GM21390 (cell line): ENCODE measurements around the gene GALNT2.

Source experiments
- ATAC-seq: cut with Tn5 transposase; IDR thresholded peaks from one replicate; pipeline ENCODE4 v1.9.1; 2021; ENCODE audit not compliant: unreplicated experiment

The GALNT2 gene

DNA sequence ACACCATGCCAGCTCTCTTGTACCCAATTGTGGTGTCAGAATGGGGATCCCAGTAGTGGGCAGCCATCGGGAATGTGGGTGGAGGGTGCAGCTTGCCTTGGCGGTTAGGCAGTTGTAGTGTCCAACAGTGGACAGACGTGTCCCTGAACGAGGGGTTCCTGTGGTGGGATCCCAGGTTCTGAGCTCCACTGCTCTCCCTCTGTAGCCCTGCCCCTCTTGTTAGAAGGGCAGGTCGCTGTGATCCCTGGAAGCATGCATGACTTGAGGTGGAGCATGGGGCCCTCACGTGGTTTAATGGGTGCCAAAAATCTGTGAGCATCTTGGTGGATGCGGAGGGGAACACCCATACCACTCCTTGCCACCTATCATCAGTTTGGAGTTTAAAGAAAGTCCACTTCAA lies 4.3 kb downstream of the GALNT2 start:
- ATAC-seq: no peak

DNA sequence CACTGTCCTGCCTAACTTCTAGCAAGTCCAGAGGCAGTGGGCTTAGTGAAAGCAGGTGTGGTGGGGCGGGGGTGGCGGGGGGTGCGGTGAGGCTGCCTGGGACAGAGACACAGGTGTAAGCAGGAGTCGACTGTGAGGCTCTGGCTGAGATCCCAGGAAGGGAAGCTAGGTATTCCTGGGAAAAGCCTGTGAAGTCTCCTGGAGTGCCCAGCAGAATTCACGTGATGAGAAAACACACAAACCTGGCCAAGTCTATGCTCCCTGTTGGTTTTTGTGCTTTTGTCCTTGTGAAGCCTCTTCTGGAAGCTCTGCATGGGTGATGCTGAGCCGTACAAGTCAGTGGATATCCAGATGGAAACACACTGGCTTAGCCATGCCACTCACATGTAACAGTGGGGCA lies 5.3 kb downstream of the GALNT2 start:
- no peak for ATAC-seq

DNA sequence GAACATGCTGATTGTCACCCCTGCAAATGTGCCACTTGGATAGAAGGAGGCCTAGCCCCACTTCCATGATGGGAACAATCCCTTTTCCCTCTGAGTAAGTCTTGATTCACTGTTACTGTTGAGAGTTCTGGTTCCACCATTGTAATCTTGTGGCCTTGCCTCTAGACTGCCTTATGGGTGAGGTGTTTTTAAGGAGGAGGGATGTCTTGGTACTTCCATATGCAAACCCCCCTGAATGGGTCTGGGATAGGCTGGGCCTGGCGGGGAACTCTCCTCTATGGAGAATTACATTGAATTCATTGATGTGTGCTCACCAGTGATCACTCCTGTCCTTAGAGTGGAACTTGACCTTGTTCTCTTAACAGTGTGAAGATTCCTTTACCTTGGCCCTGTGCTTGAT lies 5.8 kb downstream of the GALNT2 start:
- ATAC-seq: no peak

DNA sequence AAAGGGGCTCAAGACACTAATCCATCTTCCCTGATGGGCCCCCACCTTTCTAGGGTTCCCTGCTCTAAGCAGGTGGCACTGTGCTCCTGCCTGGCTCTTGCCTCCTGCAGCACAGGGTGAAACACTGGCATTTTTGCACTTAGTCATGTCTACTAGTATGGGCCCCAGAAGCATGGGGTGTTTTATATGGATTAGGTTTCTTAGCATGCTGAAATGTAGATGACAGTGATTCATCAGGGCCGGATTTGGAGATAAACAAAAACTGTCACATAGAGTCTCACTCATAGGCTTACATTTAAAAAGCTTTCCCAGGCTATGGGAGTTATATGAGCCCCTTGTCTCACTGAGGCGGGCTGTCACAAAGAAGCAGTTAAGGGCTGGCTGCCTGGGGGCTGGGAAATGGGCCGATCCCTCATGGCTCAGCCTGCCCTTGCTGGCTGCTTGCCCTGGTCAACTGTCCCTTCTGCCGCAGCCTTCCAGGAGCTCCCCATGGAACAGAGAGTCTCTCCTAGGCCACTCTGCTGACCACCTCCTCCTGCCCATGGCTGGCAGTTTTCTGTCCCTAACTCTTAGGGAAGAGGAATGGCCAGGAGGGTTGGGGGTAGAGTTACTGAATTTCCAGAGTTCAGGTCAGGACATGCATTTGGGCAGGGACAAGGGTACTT lies 6.5 kb downstream of the GALNT2 start:
- no peak for ATAC-seq

DNA sequence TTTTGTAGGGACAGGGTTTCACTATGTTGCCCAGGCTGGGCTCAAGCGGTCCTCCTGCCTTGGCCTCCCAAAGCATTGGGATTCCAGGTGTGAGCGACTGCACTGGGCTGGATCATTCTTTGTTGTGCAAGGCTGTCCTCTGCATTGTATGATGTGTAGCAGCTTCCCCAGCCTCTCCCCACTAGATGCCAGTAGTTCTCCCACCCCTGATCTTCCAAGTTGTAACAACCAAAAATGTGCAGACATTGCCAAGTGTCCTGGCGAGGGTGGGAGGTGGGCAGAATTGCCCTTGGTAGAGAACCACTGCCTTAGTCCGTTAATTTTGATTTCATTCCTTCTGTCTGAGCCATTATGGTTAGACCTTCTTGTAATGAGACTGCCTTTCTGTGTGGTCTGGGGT lies 7.2 kb downstream of the GALNT2 start:
- no peak for ATAC-seq

DNA sequence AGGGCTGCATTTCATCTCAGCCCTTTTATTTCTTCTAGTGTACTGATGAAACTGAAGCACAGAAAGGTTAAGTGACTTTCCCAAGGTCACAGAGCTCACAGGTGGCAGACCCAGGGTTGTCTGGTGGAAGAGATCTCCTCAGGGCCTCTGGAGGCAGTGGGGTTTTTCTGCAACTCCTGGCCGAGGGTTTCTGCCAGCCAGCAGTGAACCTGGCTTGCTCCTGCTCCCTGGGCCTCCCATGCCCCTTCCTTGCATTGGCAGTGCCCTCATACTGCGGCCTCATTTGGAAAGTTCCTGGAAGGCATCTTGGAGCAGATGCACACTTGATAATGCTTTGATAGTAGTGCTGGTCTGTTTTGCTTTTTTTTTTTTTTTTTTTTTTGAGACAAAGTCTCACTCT lies 7.7 kb downstream of the GALNT2 start:
- ATAC-seq: no peak

DNA sequence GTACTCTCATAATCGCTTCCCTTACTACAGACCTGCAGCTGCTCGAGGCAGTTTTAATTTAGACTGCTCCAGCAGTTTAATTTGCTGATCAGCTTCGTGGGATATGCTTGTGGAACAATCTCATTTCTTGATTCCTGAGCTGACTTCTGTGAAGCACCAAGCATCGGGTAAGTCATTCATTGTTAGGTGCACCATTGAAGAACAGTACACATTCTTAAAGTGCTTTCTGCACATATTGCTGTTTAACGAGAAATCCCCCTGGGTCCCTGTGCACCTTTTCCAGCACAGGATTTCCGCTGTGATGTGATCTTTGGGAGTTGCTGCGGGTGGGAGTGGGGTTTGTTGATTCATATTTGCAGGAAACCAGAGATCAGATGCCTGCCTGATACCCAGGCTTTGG lies 9.1 kb downstream of the GALNT2 start:
- no peak for ATAC-seq

DNA sequence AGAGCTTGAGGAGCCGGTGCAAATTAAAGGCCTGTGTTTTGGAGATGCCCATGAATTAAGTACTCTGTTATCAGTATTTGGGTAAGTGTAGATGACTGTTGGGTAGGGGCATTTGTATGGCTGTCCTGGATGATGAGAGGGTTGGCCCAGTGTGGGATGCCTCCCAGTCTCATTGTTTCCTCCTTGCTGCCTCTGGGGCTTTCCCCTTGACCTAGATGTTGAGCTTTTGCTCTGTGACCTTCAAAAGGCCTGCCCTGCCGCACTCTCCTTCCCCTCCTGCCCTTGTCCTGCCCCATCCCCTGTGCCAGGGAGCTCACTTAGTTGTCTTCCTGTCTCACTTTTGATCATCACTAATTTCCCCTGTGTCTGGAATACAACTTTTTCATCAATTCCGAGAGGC lies 10.0 kb downstream of the GALNT2 start:
- no peak for ATAC-seq

DNA sequence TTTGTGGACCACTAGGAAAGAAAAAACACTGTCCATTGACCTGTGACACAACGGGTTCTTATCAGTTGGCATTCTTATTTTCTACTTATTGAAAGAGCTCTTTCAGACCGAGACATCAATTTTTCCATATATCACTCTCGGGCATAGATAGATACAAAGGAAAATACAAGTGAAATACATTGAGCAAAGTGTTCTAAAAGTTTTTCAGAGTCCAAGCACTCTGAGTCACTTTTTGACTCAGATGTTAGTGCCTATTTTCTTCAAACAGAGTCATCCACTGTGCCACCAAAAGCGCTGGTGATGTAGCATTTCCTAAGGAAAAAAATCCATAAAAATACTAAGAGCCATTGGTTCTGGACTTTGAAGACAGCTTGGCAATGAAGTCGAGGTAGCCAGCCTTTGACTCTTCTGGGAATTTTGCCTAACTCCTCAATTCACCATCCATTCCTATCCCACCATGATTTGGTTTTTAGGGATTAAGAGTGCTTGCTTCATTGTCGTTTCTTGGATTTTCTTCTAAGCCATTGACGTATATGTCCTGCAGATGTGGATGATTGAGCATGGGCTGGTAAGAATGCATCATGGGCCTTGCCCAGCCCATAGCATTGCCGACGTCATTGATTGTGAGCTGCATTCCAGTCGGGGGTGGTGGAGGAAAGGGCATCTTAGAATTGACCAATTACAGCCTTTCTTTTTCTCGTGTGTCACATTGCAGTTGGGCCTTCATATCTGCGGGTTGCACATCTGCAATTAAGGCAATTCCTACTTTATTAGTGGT lies 10.6 kb downstream of the GALNT2 start:
- no peak for ATAC-seq

DNA sequence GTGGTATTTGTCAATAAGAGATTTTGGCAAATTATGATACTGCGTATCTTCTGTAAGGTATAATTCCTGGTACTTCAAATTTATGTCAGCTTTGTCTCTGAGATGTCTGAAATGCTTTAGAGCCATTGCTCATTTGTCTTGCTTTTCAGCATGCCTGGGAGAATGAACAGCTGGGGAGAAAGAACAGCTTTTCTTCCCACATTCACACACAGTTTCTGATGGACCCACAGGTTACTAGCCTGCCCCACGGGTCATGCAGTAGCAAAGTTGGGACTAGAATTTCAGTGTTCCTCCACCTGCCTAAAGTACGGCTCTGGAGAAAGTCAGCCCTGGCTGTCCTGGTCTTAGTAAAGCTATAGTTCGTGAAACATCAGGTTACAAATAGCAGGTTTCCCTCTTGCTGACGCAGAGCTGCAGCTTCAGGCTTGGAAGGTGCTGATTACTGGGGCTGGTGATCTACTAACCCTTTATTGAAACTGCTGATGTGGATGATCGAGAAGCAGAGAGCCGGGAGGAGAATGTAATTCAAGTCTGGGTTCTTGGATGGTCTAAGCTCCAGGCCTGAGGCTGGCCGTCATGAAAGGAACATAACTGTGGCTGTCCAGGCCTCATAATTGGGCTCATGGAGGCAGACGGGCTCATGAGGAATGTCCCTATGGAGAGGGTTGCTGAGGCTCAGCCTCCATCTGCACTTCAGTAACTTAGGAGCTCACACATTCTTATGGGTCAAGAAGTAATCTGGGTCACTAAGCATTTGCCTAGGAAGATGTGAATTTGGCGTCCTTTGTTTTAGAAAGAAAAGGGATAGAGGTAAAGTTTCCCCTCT lies 12.4 kb downstream of the GALNT2 start:
- ATAC-seq: no peak

DNA sequence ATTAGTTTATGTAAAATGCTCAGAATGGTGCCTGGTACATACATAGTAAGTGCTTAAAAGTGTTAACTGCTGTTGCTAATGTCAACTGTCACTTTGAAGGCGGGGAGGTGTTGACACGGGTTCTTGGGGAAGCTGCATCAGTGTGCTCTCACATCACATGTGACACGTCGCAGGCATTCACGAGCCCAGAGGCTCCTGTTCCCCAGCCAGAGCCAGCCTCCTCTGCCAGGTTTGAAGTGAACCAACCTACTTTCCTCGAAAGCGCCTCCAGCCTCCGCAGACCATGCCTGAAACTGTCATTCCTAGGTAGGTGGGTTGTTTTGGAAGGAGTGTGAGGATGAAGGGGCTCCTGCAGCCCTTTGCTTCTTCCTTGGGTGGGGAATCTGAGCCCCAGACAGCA lies 13.8 kb downstream of the GALNT2 start:
- ATAC-seq: no peak

DNA sequence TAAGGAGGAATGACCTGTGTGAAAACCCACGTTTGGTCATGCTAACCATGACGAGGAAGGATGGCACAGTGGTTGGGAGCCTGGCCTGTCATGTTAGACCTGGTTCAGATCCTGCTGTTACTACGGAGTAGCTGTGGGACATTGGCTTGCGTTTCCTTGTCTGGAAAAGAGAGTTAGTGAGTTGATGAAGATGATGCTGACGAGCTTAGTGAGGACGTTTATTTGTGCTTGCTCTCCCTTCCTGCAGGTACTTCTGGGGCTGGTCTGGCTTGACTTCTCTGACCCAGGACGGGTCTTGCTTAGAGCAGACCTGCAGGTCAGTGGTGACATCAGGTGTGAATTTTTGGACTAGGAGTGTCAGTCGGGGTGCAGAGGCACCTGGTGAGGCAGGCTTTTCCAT lies 14.7 kb downstream of the GALNT2 start:
- no peak for ATAC-seq

DNA sequence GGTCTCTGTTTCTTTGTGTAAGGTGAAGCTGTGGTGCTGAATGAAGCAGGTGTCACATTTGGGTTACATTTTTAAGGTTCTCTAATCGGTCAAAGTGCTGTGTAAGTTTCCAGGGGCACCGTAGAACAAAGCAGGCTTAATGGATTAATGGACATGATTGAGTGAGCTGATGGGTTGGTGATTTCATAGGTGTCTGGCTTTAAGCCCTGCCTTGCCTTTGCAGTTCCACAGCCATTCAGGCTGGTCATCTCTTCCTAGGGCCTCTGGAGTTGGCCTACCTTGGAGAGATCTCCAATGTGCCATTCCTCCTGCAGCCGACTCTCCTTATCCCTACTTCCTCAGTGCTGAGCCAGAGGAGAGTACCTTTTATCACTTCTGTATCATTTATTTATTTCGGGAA lies 15.2 kb downstream of the GALNT2 start:
- ATAC-seq: no peak

DNA sequence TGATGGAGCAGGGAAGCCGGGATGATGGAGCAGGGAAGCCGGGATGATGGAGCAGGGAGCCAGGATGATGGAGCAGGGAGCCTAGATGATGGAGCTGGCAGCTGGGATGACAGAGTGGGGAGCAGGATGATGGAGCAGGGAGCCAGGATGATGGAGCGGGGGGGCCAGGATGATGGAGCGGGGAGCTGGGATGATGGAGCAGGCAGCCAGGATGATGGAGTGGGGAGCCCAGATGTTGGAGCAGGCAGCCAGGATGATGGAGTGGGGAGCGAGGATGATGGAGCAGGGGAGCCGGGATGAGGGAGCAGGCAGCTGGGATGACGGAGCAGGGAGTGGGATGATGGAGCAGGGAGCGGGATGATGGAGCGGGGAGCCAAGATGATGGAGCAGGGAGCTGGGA lies 16.0 kb downstream of the GALNT2 start:
- ATAC-seq: no peak

DNA sequence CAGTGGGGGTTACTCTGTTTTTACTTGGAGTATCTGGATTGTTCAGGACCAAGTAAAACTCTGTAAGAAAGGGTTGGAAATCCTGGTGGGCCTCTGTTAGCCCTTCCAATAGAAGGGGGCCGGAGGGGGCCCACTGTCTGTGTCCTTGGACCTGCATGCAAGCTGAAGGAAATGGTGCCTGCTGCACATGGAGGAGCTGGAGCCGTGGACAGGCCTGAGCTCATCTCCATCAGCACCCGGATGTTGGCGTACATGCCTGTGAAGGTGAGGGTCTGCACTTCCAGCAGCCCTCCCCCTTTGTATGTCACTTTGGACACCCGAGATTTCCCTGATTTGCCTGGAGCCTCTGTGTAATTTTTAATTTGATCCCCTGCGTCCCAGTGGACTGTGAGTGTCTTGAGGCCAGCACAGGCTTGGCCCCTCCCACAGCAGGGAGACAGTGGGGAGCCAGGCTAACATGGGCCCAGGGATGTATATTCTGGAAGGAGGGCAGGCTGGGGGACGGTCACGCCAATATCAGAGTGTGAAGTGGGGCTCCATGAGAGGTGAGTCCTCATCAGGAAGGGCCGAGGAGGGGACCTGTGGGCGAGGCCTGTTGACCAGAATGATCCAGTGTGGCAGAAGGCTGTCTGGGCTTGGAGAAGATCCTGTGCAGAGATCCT lies 16.8 kb downstream of the GALNT2 start:
- ATAC-seq: no peak

DNA sequence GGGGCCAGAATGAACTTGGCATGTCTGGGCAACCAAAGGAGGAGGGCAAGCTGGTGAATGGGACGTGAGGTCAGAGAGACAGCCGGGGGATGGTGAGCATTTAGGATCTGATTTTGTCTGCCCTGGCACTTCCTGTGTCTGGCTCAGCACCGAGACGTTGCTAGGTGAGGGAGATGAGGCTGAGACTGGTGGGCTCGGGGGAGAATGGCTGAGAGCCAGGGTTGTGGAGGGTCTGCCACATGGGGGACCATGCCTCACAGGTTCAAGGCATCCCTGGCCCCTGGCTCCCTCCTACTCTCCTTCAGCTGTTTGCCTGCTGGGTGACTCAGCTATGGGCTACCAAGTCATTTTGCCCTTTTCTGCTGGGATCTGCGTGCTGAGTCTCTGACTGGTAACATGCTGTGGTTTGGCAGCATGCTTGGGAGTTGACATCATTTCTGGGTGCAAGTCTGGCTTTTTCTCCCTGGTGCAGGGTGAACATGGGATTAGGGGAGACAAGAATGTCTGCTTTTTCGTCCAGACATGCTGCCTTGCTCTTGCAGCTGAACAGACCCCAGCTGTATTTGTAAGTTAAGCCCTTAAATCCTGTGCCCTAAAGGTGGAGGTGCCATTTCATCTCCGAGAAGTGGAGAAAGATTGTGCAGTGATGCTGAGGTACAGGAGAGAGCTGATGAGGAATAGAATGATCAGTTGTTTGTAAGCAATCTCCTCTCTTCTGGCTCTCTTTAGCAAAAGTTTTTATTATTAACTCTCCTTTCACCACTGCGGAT lies 17.6 kb downstream of the GALNT2 start:
- peak; percentile 59 for ATAC-seq

DNA sequence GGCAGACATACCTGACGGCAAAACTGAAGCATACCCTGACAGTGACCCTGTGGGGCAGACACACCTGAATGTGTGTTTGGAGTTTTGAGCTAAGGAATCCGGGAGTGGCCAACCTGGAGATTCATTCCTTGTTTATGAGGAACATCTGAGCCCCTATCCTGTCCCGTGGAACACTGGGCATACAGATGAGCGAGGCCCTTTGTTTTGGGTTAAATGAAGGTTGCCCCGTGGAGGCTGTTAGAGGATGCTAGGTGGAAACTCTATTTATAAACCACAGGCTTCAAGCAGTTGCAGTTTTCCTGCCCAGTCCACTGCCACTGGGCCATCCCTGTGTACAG lies 18.1 kb downstream of the GALNT2 start:
- no peak for ATAC-seq

DNA sequence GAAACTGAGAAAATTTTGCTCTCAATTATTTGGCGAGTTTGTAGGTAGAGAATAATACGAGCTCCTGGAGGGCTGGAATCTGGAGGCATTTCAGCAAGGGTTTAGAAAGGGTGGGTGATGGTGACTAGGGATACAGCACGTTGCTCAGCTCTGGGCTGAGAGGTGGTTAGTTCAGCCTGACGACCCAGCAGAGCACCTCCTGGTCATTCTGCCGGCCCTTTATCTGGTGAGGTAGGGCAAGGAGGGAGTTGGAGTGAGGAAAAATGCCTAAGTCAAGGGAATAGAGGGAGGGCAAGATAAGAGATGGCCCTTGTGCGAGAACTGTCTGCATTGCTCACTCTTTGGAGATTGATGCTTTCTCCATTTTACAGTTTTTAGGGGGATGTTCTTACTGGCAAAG lies 19.1 kb downstream of the GALNT2 start:
- ATAC-seq: no peak

DNA sequence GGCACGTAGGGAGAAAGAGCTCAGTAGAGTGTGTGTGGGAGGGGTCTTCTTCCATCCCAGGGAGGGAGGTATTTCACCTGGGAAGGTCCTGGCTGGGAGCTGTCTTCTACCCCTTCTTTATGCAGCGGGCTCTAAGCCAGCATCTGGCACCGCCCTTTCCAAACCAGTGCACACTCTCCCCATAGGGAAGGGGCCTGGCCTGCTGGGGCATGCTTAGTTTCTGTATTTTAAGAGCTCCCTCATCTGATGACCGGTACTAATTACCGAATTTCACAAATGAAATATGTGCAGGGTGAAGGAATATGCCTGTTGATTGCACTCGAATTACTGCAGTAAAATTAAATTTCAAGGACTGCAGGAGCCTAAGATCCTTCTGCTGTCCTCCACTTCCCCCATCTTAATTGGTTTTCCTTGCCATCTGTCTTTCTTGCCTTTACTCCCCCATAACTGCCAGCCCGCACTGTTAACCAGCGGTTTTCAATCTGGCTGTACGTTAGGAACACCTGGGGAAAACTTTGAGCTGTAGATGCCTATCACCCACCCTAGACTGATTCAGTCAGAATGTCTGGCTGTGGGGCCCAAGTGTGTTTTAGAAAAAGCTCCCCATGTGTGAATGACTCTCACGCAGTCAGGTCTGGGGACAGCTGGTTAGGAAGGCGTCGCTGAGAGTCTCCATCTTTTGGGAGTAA lies 20.1 kb downstream of the GALNT2 start:
- no peak for ATAC-seq

DNA sequence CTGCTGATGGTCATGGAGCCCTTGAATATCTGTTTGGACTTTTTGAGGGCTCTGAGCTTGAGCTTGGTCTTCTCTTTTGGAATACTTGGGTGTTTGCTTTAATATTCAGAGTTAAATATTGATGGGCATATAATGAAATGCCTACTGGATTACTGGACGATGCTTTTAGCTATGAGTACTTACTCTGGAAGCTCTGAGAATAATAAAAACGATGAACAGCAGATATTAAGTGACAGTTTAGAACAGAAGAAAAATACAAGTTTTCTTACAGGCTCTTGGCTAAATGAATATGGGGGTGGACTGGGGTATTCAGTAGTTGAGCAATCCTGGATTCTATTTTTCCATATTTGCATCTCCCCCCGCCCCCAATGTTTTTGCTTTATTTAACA lies 20.7 kb downstream of the GALNT2 start:
- ATAC-seq: no peak
